Left forelimb (tissue), 1 donor: ENCODE measurements around the gene AP2A2.
A peak's percentile ranks its signal among the peaks of the same experiment; 100 is the strongest.
"Not testable (repeated sequence)": the region's sequence is repeated elsewhere in the genome, so short reads cannot be mapped to it uniquely, and the experiment has no call there.

Source experiments
- DNase-seq: peaks from one replicate; pipeline ENCODE4 v3.0.0-alpha.2; 2018; ENCODE audit warnings: low spot score

Gene AP2A2

GRCh38 chr11:975376-975775 lies 49.7 kb downstream of the AP2A2 start:
- DNase-seq = not testable (repeated sequence)

GRCh38 chr11:975827-976226 lies 50.2 kb downstream of the AP2A2 start:
- DNase-seq = no peak

- no peak for DNase-seq
Observed at GRCh38 chr11:976431-977160, 50.9 kb downstream of the AP2A2 start.

GRCh38 chr11:977830-978720 lies 52.4 kb downstream of the AP2A2 start:
- DNase-seq = no peak

- DNase-seq = no peak
Observed at GRCh38 chr11:978781-979180, 53.1 kb downstream of the AP2A2 start.

- DNase-seq = peak; percentile 57
Observed at GRCh38 chr11:980438-981357, 55.0 kb downstream of the AP2A2 start.

- no peak for DNase-seq
Observed at GRCh38 chr11:981764-982163, 56.1 kb downstream of the AP2A2 start.

GRCh38 chr11:984546-984945 lies 58.9 kb downstream of the AP2A2 start:
- no peak for DNase-seq

GRCh38 chr11:985406-985805 lies 59.7 kb downstream of the AP2A2 start:
- DNase-seq = no peak

- no peak for DNase-seq
Observed at GRCh38 chr11:985848-986247, 60.2 kb downstream of the AP2A2 start.

- no peak for DNase-seq
Observed at GRCh38 chr11:986270-986951, 60.7 kb downstream of the AP2A2 start.

GRCh38 chr11:986952-987305 lies 61.3 kb downstream of the AP2A2 start:
- DNase-seq = no peak

GRCh38 chr11:987671-988070 lies 62.0 kb downstream of the AP2A2 start:
- no peak for DNase-seq

GRCh38 chr11:990101-990500 lies 64.4 kb downstream of the AP2A2 start:
- DNase-seq = no peak

- no peak for DNase-seq
Observed at GRCh38 chr11:991034-991433, 65.4 kb downstream of the AP2A2 start.

- DNase-seq = no peak
Observed at GRCh38 chr11:991711-992307, 66.1 kb downstream of the AP2A2 start.

GRCh38 chr11:992577-992976 lies 66.9 kb downstream of the AP2A2 start:
- no peak for DNase-seq

- DNase-seq = no peak
Observed at GRCh38 chr11:993632-994167, 68.0 kb downstream of the AP2A2 start.

- DNase-seq = no peak
Observed at GRCh38 chr11:995044-995751, 69.5 kb downstream of the AP2A2 start.

- DNase-seq = no peak
Observed at GRCh38 chr11:995752-996420, 70.2 kb downstream of the AP2A2 start.
